Activated naive CD4-positive, alpha-beta T cell treated with anti-CD3 and anti-CD28 coated beads for 36 hours (primary cell): Measurements from ENCODE around the gene DUSP11. TPM values are rescaled to one million over a fixed set of nuclear protein-coding genes. Genes with fewer than 3 reads are reported as not detected.
"Not testable (repeated sequence)": the region's sequence is repeated elsewhere in the genome, so short reads cannot be mapped to it uniquely, and the experiment has no call there.

ENCODE experiments used
- CTCF ChIA-PET: fragments of 350-600 bp; sonication (Branson Sonifier 250); formaldehyde crosslinking; loops from one replicate; lab custom pipeline; 2021; ENCODE audit warnings: antibody characterized with exemption; lab: Charles Lee
- DNase-seq: peaks from one replicate; pipeline ENCODE4 v3.0.0-alpha.2; 2020
- H3K27ac Mint-ChIP-seq: one replicate; pipeline ENCODE4 v1.8.0; 2021; ENCODE audit warnings: mild to moderate bottlenecking, mixed read lengths
- H3K27me3 Mint-ChIP-seq: one replicate; pipeline ENCODE4 v1.8.0; 2021; ENCODE audit warnings: low read depth, mixed read lengths
- H3K36me3 Mint-ChIP-seq: one replicate; pipeline ENCODE4 v1.8.0; 2021; ENCODE audit warnings: low read depth, mixed read lengths
- H3K4me1 Mint-ChIP-seq: one replicate; pipeline ENCODE4 v1.8.0; 2021; ENCODE audit warnings: low read depth, mixed read lengths
- H3K4me3 Mint-ChIP-seq: one replicate; pipeline ENCODE4 v1.8.0; 2021; ENCODE audit warnings: mild to moderate bottlenecking, moderate library complexity, mixed read lengths
- H3K9me3 Mint-ChIP-seq: one replicate; pipeline ENCODE4 v1.8.0; 2021; ENCODE audit warnings: mixed read lengths
- intact Hi-C: fragments of 100-400 bp; cut with micrococcal nuclease; formaldehyde crosslinking; loops from one replicate; pipeline ENCODE4 v1.15.1; 2023
- total RNA-seq, 2 experiments: library from RNA; stranded (reverse); gene quantifications; one replicate each; pipeline ENCODE4 v1.2.3, GENCODE V29; 2021

DUSP11 gene
- total RNA-seq, 2 experiments from 2014 or later = 22.7 to 24.4 TPM

- intact Hi-C loops = loop anchor here (1.0 to 10.0 kb wide), 7 partner anchors 10 to 713 kb away; partner anchors contain the start of genes DUSP11 and TPRKB
- Mint-ChIP-seq H3K9me3 (no peaks in the 10 kb centered on the region), H3K27ac (peak overlapping the region; percentile 79), H3K27me3 (no peaks in the 10 kb centered on the region), H3K36me3 (no peaks in the 10 kb centered on the region), H3K4me1 (peaks cover 33% of the 10 kb centered on the region), H3K4me3 (no peak overlapping the region)
- no peak for DNase-seq
- CTCF ChIA-PET = interaction anchor here (0.6 to 5.3 kb wide), 7 partner anchors 42 to 393 kb away, joined by 3 to 66 read pairs (median 4); partner anchors contain the start of genes BOLA3 and DUSP11
Measured at GRCh38 chr2:73821669-73822068, 41.8 kb upstream of the DUSP11 start.

GRCh38 chr2:73821227-73821626 lies 41.3 kb upstream of the DUSP11 start:
- no peaks in the 10 kb centered on the region for H3K27me3 Mint-ChIP-seq
- H3K27ac Mint-ChIP-seq = peak overlapping the region; percentile 79
- CTCF ChIA-PET = interaction anchor here (0.7 to 5.3 kb wide), 3 partner anchors 42 to 328 kb away, joined by 3 to 66 read pairs (median 4); partner anchors contain the start of genes BOLA3 and DUSP11

GRCh38 chr2:73818296-73818695 lies 38.4 kb upstream of the DUSP11 start:
- intact Hi-C loops = no loop called here
- no peak for DNase-seq
- Mint-ChIP-seq H3K27me3 (peaks cover 3% of the 10 kb centered on the region), H3K4me1 (peaks cover 28% of the 10 kb centered on the region), H3K36me3 (no peaks in the 10 kb centered on the region), H3K9me3 (no peaks in the 10 kb centered on the region), H3K27ac (no peak overlapping the region), H3K4me3 (no peak overlapping the region)
- CTCF ChIA-PET = interaction anchor here (0.6 kb wide), 1 partner anchor 372 kb away, joined by 3 read pairs; no protein-coding TSS in a partner anchor

More at GRCh38 chr2:73821227-73821626, 41.3 kb upstream of the DUSP11 start:
- intact Hi-C loops = loop anchor here (1.0 to 10.0 kb wide), 6 partner anchors 41 to 714 kb away; partner anchors contain the start of genes DUSP11 and TPRKB
- H3K9me3 Mint-ChIP-seq = no peaks in the 10 kb centered on the region
- H3K4me3 Mint-ChIP-seq = no peak overlapping the region
- DNase-seq = peak; percentile 78
- H3K36me3 Mint-ChIP-seq = no peaks in the 10 kb centered on the region
- H3K4me1 Mint-ChIP-seq = peaks cover 33% of the 10 kb centered on the region

GRCh38 chr2:73812635-73813034 lies 32.7 kb upstream of the DUSP11 start:
- intact Hi-C loops = no loop called here
- Mint-ChIP-seq H3K9me3 (no peaks in the 10 kb centered on the region), H3K4me3 (no peak overlapping the region), H3K27me3 (peaks cover 5% of the 10 kb centered on the region), H3K27ac (no peak overlapping the region), H3K4me1 (no peaks in the 10 kb centered on the region), H3K36me3 (no peaks in the 10 kb centered on the region)
- CTCF ChIA-PET = no interaction called here
- no peak for DNase-seq

- CTCF ChIA-PET = interaction anchor here (1.0 to 1.5 kb wide), 2 partner anchors 8 to 524 kb away, joined by 3 to 4 read pairs; no protein-coding TSS in a partner anchor
- Mint-ChIP-seq H3K4me3 (no peak overlapping the region), H3K27ac (no peak overlapping the region), H3K9me3 (no peaks in the 10 kb centered on the region), H3K36me3 (no peaks in the 10 kb centered on the region), H3K4me1 (no peaks in the 10 kb centered on the region), H3K27me3 (peaks cover 5% of the 10 kb centered on the region)
- intact Hi-C loops = no loop called here
- no peak for DNase-seq
Measured at GRCh38 chr2:73811878-73812277, 32.0 kb upstream of the DUSP11 start.

- H3K9me3 Mint-ChIP-seq, H3K27ac Mint-ChIP-seq, CTCF ChIA-PET, H3K4me1 Mint-ChIP-seq, DNase-seq, H3K27me3 Mint-ChIP-seq, H3K4me3 Mint-ChIP-seq, H3K36me3 Mint-ChIP-seq, intact Hi-C loops: not testable (repeated sequence)
Measured at GRCh38 chr2:73783883-73784282, 4.0 kb upstream of the DUSP11 start, which contains the start of gene C2orf78. C2orf78 (plus strand) TSS chr2:73784183; CDS start chr2:73784310, 127 bp downstream.

- H3K4me3 Mint-ChIP-seq, H3K27ac Mint-ChIP-seq, intact Hi-C loops: not testable (repeated sequence)
Measured at GRCh38 chr2:73783402-73783801, 3.5 kb upstream of the DUSP11 start.

GRCh38 chr2:73780237-73780582 lies 307 bp upstream of the DUSP11 start:
- H3K36me3 Mint-ChIP-seq = peaks cover 14% of the 10 kb centered on the region
- no peaks in the 10 kb centered on the region for H3K9me3 Mint-ChIP-seq
- intact Hi-C loops = loop anchor here (1.0 kb wide), 4 partner anchors 41 to 100 kb away; partner anchors contain the start of genes STAMBP and TPRKB
- peaks cover 24% of the 10 kb centered on the region for H3K4me1 Mint-ChIP-seq
- no peak for DNase-seq
- peaks cover 2% of the 10 kb centered on the region for H3K27me3 Mint-ChIP-seq
- H3K4me3 Mint-ChIP-seq = peak overlapping the region; percentile 99
- H3K27ac Mint-ChIP-seq = peak overlapping the region; percentile 96
- CTCF ChIA-PET = interaction anchor here (0.6 to 0.7 kb wide), 3 partner anchors 42 to 163 kb away, joined by 3 read pairs; no protein-coding TSS in a partner anchor

More at GRCh38 chr2:73783402-73783801, 3.5 kb upstream of the DUSP11 start:
- H3K4me1 Mint-ChIP-seq, CTCF ChIA-PET, H3K36me3 Mint-ChIP-seq, DNase-seq, H3K9me3 Mint-ChIP-seq, H3K27me3 Mint-ChIP-seq: not testable (repeated sequence)

GRCh38 chr2:73778867-73779466 lies 936 bp downstream of the DUSP11 start:
- CTCF ChIA-PET = interaction anchor here (0.9 kb wide), 1 partner anchor 22 kb away, joined by 5 read pairs; no protein-coding TSS in a partner anchor
- intact Hi-C loops = loop anchor here (10.0 kb wide), 1 partner anchor 394 kb away; the partner anchor contains the start of gene ALMS1
- peak overlapping the region; percentile 96 for H3K27ac Mint-ChIP-seq
- DNase-seq, H3K9me3 Mint-ChIP-seq, H3K27me3 Mint-ChIP-seq: not testable (repeated sequence)
- H3K4me3 Mint-ChIP-seq = peak overlapping the region; percentile 99
- H3K36me3 Mint-ChIP-seq = peaks cover 19% of the 10 kb centered on the region
- H3K4me1 Mint-ChIP-seq = peaks cover 29% of the 10 kb centered on the region

GRCh38 chr2:73776869-73777519 lies 2.9 kb downstream of the DUSP11 start:
- intact Hi-C loops = loop anchor here (10.0 kb wide), 1 partner anchor 392 kb away; the partner anchor contains the start of gene ALMS1
- CTCF ChIA-PET = no interaction called here
- peaks cover 29% of the 10 kb centered on the region for H3K4me1 Mint-ChIP-seq
- H3K4me3 Mint-ChIP-seq = no peak overlapping the region
- peaks cover 27% of the 10 kb centered on the region for H3K36me3 Mint-ChIP-seq
- H3K9me3 Mint-ChIP-seq = no peaks in the 10 kb centered on the region
- no peak for DNase-seq
- H3K27ac Mint-ChIP-seq = no peak overlapping the region
- no peaks in the 10 kb centered on the region for H3K27me3 Mint-ChIP-seq

- CTCF ChIA-PET = no interaction called here
Measured at GRCh38 chr2:73776381-73776780, 3.5 kb downstream of the DUSP11 start.

GRCh38 chr2:73772819-73773218 lies 7.1 kb downstream of the DUSP11 start:
- no peak overlapping the region for H3K27ac Mint-ChIP-seq
- intact Hi-C loops = loop anchor here (10.0 kb wide), 1 partner anchor 388 kb away; the partner anchor contains the start of gene ALMS1
- H3K9me3 Mint-ChIP-seq = no peaks in the 10 kb centered on the region
- no peaks in the 10 kb centered on the region for H3K27me3 Mint-ChIP-seq
- H3K4me3 Mint-ChIP-seq = no peak overlapping the region
- CTCF ChIA-PET = no interaction called here
- peaks cover 20% of the 10 kb centered on the region for H3K4me1 Mint-ChIP-seq
- H3K36me3 Mint-ChIP-seq = peaks cover 33% of the 10 kb centered on the region
- no peak for DNase-seq

More at GRCh38 chr2:73776381-73776780, 3.5 kb downstream of the DUSP11 start:
- Mint-ChIP-seq H3K36me3 (peaks cover 29% of the 10 kb centered on the region), H3K4me3 (no peak overlapping the region), H3K27me3 (no peaks in the 10 kb centered on the region), H3K9me3 (no peaks in the 10 kb centered on the region), H3K27ac (no peak overlapping the region), H3K4me1 (peaks cover 29% of the 10 kb centered on the region)
- intact Hi-C loops = loop anchor here (10.0 kb wide), 1 partner anchor 392 kb away; the partner anchor contains the start of gene ALMS1
- DNase-seq = no peak
